Measurements from ENCODE around the gene MED13L. TPM values are rescaled to one million over a fixed set of nuclear protein-coding genes. Genes with fewer than 3 reads are reported as not detected.

The MED13L gene
- total RNA-seq, 1 experiment from 2014 or later, result 20.1 TPM

DNA sequence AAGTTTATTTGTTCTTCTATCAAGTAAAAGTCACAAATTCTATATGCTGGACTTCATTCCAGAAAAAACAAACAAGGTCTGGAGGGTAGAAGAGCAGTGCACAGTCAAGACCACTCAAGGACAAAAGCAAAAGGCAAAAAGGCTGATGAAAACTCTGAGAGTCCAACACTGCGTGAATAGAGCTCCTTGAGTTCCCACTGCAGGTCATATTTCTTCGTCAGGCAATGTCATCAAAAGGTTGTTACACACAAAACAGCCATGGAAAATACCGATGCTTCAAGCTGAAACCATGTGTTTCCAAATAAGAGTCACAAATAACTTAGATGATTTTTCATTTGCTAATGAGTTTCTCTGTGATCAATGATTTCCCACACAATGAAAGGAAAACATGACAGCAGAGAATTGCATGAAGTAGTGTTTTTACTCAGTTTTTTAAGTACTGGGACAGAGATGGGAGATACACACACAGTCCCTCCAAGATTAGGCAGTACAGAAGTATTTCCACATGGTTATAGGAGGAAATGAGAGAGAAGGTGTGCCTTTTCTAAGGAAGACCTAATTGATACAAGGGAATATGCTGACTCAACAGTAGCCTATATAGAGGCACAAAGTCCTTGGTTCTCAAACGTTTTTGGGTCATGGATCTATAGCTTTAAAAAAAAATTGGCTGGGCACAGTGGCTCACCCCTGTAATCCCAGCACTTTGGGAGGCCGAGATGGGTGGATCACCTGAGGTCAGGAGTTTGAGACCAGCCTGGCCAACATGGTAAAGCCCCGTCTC is 177.7 kb downstream of the MED13L start:
- in situ Hi-C loops (cut with HindIII; ENCODE audit: low pct_unique_long_range_greater_than_20kb, low sequenced_read_pairs), result no loop called here
- DNase-seq (ENCODE audit: low read depth), result no peak

GRCh38 chr12:116096874-116097273 is 180.6 kb downstream of the MED13L start:
- in situ Hi-C loops (cut with HindIII; ENCODE audit: low pct_unique_long_range_greater_than_20kb, low sequenced_read_pairs), result no loop called here
- DNase-seq (ENCODE audit: low read depth), result no peak

DNA sequence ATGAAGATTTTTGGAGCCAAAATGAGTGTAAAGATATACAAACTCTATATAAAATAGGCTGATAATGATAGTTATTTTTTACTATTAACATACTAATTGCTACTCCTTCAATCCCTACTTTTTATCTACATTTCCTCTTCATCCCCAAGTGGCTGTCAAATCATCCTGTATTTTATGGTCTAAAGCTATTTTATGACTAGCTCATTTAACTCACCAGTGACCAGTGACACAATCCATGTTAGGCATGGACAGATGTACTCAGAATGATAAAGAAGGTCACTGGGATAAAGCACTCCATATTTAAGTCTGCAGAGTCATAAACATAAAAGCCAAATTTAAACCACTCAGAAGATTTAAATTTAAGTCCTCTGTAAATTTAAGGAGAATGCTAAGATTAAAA is 183.0 kb downstream of the MED13L start:
- no peak for DNase-seq (ENCODE audit: low read depth)
- in situ Hi-C loops (cut with HindIII; ENCODE audit: low pct_unique_long_range_greater_than_20kb, low sequenced_read_pairs), result no loop called here

GRCh38 chr12:116093915-116094314 is 183.6 kb downstream of the MED13L start:
- DNase-seq (ENCODE audit: low read depth), result no peak
- in situ Hi-C loops (cut with HindIII; ENCODE audit: low pct_unique_long_range_greater_than_20kb, low sequenced_read_pairs), result no loop called here

DNA sequence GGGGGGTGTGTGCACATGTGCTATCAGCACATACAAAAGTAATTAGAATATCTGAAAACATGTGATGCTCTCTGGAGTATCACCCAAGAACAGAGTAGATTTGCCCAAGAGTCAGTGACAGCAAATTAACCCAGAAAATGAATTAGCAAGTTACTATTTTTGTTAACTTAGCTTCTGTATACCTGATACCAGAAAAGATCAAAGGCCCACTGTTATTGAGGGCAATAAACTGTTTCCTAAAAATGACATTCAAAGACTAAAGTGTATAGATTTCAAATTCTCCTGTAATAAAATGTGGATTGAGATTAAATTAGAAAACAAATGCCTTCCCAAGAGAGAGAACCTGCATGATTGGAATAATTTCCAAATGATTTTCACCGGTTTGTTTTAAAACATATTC is 184.7 kb downstream of the MED13L start:
- no peak for DNase-seq (ENCODE audit: low read depth)
- in situ Hi-C loops (cut with HindIII; ENCODE audit: low pct_unique_long_range_greater_than_20kb, low sequenced_read_pairs), result no loop called here

GRCh38 chr12:116092162-116092561 is 185.3 kb downstream of the MED13L start:
- in situ Hi-C loops (cut with HindIII; ENCODE audit: low pct_unique_long_range_greater_than_20kb, low sequenced_read_pairs), result no loop called here
- DNase-seq (ENCODE audit: low read depth), result no peak

DNA sequence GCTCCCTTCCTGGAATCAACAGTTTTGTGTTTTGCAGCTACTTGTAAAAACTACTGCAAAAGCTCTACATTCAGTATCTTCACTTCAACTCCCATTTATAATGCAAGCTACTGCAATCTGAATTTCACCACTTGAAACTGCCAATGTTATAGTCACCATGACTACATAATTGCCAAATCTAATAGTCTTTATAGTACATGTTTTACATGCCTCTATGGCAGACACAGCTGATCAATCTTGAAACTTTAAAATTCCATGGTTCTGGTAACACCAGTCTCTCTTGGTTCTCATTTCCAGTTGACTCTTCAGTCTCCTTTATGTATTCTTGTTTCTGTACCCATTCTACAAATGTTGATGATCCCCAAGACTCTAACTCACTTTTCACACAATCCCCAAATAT is 185.9 kb downstream of the MED13L start:
- DNase-seq (ENCODE audit: low read depth), result no peak
- in situ Hi-C loops (cut with HindIII; ENCODE audit: low pct_unique_long_range_greater_than_20kb, low sequenced_read_pairs), result no loop called here

DNA sequence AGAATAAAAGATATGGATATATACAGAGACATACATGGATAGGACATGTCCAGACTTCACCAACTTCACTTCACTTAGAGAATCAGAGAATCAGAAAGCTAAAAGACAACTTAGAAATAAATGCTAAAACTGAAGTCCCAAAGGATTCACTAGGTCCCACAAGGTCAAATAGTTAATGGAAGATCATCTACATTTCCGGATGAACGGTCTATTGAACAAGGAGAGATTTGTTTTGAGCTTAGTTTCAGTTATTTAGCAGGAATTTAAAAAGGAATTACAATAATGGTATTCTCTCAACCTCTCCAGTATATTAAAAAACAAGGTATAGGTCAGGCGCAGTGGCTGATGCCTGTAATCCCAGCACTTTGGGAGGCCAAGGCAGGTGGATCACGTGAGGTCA is 187.0 kb downstream of the MED13L start:
- no peak for DNase-seq (ENCODE audit: low read depth)
- in situ Hi-C loops (cut with HindIII; ENCODE audit: low pct_unique_long_range_greater_than_20kb, low sequenced_read_pairs), result no loop called here

DNA sequence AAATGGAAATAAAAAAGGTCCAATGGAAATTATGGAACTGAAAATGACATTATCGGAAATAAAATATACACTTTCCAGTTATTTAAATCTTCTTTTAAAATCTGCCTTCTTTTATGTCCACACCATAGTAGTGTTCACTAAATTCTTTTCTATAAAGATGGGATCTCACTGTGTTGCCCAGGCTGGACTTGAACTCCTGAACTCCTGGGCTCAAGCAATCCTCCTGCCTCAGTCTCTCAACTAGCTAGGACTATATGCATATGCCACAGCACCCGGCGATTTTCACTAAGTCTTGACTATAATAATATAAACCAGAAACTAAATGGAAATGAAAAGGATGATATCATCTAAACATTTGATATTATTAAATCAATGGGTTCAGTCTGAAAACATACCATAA is 188.4 kb downstream of the MED13L start:
- in situ Hi-C loops (cut with HindIII; ENCODE audit: low pct_unique_long_range_greater_than_20kb, low sequenced_read_pairs), result no loop called here
- DNase-seq (ENCODE audit: low read depth), result no peak

GRCh38 chr12:116087962-116088361 is 189.5 kb downstream of the MED13L start:
- no peak for DNase-seq (ENCODE audit: low read depth)

DNA sequence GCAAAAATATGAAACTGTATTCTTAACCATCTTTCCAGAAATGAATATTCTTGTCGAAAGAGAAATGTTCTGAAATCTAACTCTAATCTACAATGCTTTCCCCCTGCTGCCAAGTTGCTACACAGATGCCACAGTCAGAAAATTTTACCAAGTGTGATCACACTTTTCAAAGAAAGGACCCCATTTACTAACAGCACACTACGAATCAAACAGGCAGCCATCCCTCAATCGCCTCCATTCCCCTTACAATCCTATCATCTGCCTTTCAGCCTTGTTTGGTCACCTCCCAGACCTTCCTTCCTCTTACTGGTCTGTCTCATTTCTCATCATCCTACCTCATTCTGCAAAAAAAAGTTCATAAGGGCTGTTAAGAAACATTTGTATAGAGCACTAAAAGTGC is 190.1 kb downstream of the MED13L start:
- in situ Hi-C loops (cut with HindIII; ENCODE audit: low pct_unique_long_range_greater_than_20kb, low sequenced_read_pairs), result no loop called here
- DNase-seq (ENCODE audit: low read depth), result no peak

More at GRCh38 chr12:116087962-116088361, 189.5 kb downstream of the MED13L start:
- in situ Hi-C loops (cut with HindIII; ENCODE audit: low pct_unique_long_range_greater_than_20kb, low sequenced_read_pairs), result no loop called here

- DNase-seq (ENCODE audit: low read depth), result no peak
- in situ Hi-C loops (cut with HindIII; ENCODE audit: low pct_unique_long_range_greater_than_20kb, low sequenced_read_pairs), result no loop called here
These were observed 197.1 kb downstream of the MED13L start for GRCh38 chr12:116080415-116080814.

DNA sequence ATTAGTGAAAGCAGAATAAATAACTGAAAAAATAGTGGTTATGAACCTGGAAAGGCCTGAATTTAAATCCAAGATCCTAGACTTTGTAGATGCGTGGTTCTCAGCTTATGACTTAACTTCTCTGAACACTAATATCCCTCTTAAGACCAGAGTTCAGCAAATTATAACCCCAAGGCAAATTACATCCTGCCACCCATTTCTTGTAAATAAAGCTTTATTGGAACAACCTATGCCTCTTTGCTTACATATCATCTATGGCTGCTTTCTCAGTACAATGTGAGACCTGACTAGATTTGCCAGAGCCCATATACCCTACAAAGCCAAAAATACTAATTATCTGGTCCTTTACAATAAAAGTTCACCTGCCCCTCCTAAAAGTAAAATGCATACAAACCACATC is 199.1 kb downstream of the MED13L start:
- DNase-seq (ENCODE audit: low read depth), result no peak
- in situ Hi-C loops (cut with HindIII; ENCODE audit: low pct_unique_long_range_greater_than_20kb, low sequenced_read_pairs), result no loop called here

DNA sequence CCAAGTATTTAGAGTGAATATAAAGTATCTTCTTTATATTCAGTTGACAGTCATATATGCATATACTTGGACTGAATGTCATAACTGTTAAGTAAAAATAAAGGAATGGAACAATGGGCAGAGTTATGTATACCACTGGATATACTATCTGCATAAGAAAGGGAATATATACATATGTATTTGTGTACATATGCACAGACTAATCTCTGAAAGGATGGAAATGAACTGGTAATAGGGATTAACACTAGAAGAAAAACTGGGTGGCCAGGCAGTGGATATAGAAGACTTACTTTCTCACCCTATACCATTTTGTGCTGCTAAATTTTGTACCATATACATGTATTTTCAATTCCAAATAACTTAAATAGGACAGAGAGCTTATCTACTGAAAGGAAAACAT is 200.1 kb downstream of the MED13L start:
- no peak for DNase-seq (ENCODE audit: low read depth)
- in situ Hi-C loops (cut with HindIII; ENCODE audit: low pct_unique_long_range_greater_than_20kb, low sequenced_read_pairs), result no loop called here

GRCh38 chr12:116076399-116076798 is 201.1 kb downstream of the MED13L start:
- no peak for DNase-seq (ENCODE audit: low read depth)
- in situ Hi-C loops (cut with HindIII; ENCODE audit: low pct_unique_long_range_greater_than_20kb, low sequenced_read_pairs), result no loop called here

- in situ Hi-C loops (cut with HindIII; ENCODE audit: low pct_unique_long_range_greater_than_20kb, low sequenced_read_pairs), result no loop called here
- DNase-seq (ENCODE audit: low read depth), result no peak
These were observed 202.8 kb downstream of the MED13L start for GRCh38 chr12:116074686-116075085.

DNA sequence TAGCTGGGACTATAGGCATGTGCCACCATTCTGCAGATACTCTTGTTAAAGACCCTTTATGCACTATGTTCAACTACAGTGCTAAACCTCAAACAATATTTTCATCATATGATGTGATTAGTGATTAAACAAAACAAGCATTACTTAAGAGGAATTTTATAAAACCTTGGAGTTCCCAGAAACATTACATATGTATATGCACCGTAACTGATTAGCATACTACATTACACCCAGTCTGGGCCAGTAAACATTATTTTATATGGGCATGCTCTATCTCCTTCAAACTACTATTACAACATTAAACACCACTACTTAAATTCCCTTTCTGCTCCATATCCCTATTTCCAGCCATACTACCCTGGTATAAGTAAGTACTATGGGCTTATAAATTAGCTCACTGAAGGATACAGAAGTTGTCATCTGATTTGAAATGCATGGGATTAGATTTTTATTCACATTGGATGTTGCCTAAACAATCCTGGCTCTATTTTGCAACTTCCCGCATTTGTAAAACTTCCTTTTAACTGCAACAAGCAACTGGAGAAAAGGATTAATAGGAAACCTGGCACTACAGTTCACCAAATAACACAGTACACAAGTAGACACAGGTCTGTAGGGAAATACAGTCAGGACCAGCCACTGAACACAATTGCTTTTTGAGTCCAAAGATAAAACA is 205.8 kb downstream of the MED13L start:
- in situ Hi-C loops (cut with HindIII; ENCODE audit: low pct_unique_long_range_greater_than_20kb, low sequenced_read_pairs), result no loop called here
- no peak for DNase-seq (ENCODE audit: low read depth)

- in situ Hi-C loops (cut with HindIII; ENCODE audit: low pct_unique_long_range_greater_than_20kb, low sequenced_read_pairs), result no loop called here
- no peak for DNase-seq (ENCODE audit: low read depth)
These were observed 207.0 kb downstream of the MED13L start for GRCh38 chr12:116070444-116070843.

DNA sequence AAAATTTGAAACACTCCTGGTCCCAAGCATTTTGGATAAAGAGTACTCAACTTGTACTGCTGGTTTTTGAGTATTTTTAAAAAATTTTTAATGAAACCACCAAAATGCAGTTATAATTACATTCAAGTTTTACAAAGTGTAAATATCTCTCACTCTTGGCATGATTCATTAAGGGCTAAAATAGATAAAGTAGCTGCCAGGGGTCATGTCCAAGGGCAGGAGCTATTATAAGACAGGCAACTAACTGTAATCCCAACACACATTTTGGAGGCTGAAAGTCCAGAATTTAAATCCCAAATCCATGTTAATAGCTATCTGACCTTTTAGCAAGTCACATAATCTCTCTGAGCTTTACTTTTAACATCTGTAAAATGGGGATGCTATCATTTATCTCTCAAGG is 207.6 kb downstream of the MED13L start:
- no peak for DNase-seq (ENCODE audit: low read depth)
- in situ Hi-C loops (cut with HindIII; ENCODE audit: low pct_unique_long_range_greater_than_20kb, low sequenced_read_pairs), result no loop called here

- in situ Hi-C loops (cut with HindIII; ENCODE audit: low pct_unique_long_range_greater_than_20kb, low sequenced_read_pairs), result no loop called here
- no peak for DNase-seq (ENCODE audit: low read depth)
These were observed 208.6 kb downstream of the MED13L start for GRCh38 chr12:116068853-116069252.
